K562 (cell line): ENCODE data around the gene CEACAM8. TPM values are rescaled to one million over a fixed set of nuclear protein-coding genes. Genes with fewer than 3 reads are reported as not detected.

Source experiments
- ATAC-seq: fragments of 200-7000 bp; cut with Tn5 transposase; 3 replicates; pipeline ENCODE4 v1.9.1; 2020; ENCODE audit warnings: moderate library complexity
- BruUV-seq: library from RNA; stranded (reverse); fragments of 400-500 nt; replicated peaks from 2 replicates; lab custom pipeline; 2021; lab: Mats Ljungman, UMichigan
- CTCF ChIA-PET: fragments of 300-600 bp; formaldehyde crosslinking; extraction: SDS; loops from one replicate; lab custom pipeline; 2021; ENCODE audit warnings: low intra/inter-chr PET ratio; lab: Yijun Ruan, JAX
- POLR2A ChIA-PET: fragments of 300-600, 350-650 bp; sonication (Branson Sonifier 250); formaldehyde crosslinking; extraction: SDS; loops from one replicate; lab custom pipeline; 2021; ENCODE audit warnings: antibody characterized with exemption, inconsistent platforms; lab: Yijun Ruan, JAX
- DNase-seq, 4 experiments: peaks; one replicate each; pipeline versions ENCODE4 v3.0.0 to v3.0.0-alpha.2; 2011 to 2018; ENCODE audit warnings: low spot score in 3 of 4, mixed read lengths in 3 of 4; ENCODE audit errors: extremely low read depth in 1 of 4
- FAIRE-seq: peaks from 2 replicates; lab custom pipeline; 2011; peaks lifted over from hg19 to GRCh38; lab: Jason Lieb, UNC
- H2AFZ ChIP-seq: 2 replicates; pipeline ENCODE4 v1.6.0; 2011; ENCODE audit warnings: low read depth, low read length, control low read depth, inconsistent platforms
- H3K27ac ChIP-seq: fragments of 200-600 bp; 3 replicates; pipeline ENCODE4 v1.8.0; 2011; ENCODE audit warnings: low read depth, mild to moderate bottlenecking, control low read depth, inconsistent platforms, low read length, moderate library complexity, mixed read lengths; ENCODE audit errors: extremely low read depth
- H3K27me3 ChIP-seq, 2 experiments: fragments of 300-600 bp in 1 of 2; 2 replicates in 1 of 2; 3 replicates in 1 of 2; pipeline versions ENCODE4 v1.6.0 to v1.8.0; 2011; ENCODE audit warnings: inconsistent platforms in 2 of 2, low read length in 2 of 2, mild to moderate bottlenecking in 1 of 2, mixed read lengths in 1 of 2, moderate library complexity in 1 of 2; ENCODE audit not compliant: control insufficient read depth in 2 of 2, insufficient read depth in 2 of 2
- H3K36me3 ChIP-seq: fragments of 300-600 bp; 3 replicates; pipeline ENCODE4 v1.8.0; 2011; ENCODE audit warnings: mild to moderate bottlenecking, low read length, inconsistent platforms; ENCODE audit not compliant: control insufficient read depth, insufficient read depth
- H3K4me1 ChIP-seq, 2 experiments: fragments of 200-600 bp in 1 of 2; replicated peaks in 1 of 2; 2 replicates in 1 of 2; 3 replicates in 1 of 2; pipeline versions ENCODE4 v1.5.1 to v1.8.0; 2011; ENCODE audit warnings: inconsistent platforms in 2 of 2, low read length in 2 of 2, mild to moderate bottlenecking in 1 of 2, mixed read lengths in 1 of 2, moderate library complexity in 1 of 2; ENCODE audit not compliant: control insufficient read depth in 2 of 2, insufficient read depth in 2 of 2
- H3K4me2 ChIP-seq: 2 replicates; pipeline ENCODE4 v1.6.1; 2011; ENCODE audit warnings: low read length, control low read depth, inconsistent platforms, mixed read lengths; ENCODE audit not compliant: insufficient read depth
- H3K4me3 ChIP-seq: fragments of 200-600 bp; sonication (generic), shearing (Covaris generic); 2 replicates; pipeline ENCODE4 v1.5.1; 2016; ENCODE audit warnings: control low read depth, inconsistent platforms
- H3K79me2 ChIP-seq: fragments of 200-600 bp; 3 replicates; pipeline ENCODE4 v1.8.0; 2011; ENCODE audit warnings: low read length, inconsistent platforms; ENCODE audit not compliant: control insufficient read depth, insufficient read depth
- H3K9ac ChIP-seq, 2 experiments: 2 replicates each; pipeline versions ENCODE4 v1.6.0 to v1.6.1; 2011; ENCODE audit warnings: low read depth in 2 of 2, low read length in 2 of 2, control low read depth in 1 of 2, inconsistent platforms in 1 of 2, mild to moderate bottlenecking in 1 of 2, mixed read lengths in 1 of 2; ENCODE audit not compliant: insufficient read depth in 1 of 2
- H3K9me1 ChIP-seq: one replicate; pipeline ENCODE4 v1.6.0; 2011; ENCODE audit warnings: inconsistent platforms, mild to moderate bottlenecking, low read length, moderate library complexity; ENCODE audit not compliant: control insufficient read depth, insufficient read depth
- H3K9me3 ChIP-seq: replicated peaks from 2 replicates; pipeline ENCODE4 v1.5.1; 2011; ENCODE audit warnings: low read depth, low read length, inconsistent platforms; ENCODE audit not compliant: control insufficient read depth, insufficient read depth
- H4K20me1 ChIP-seq: replicated peaks from 2 replicates; pipeline ENCODE4 v1.6.1; 2011; ENCODE audit warnings: low read length, inconsistent platforms, mixed read lengths; ENCODE audit not compliant: control insufficient read depth, insufficient read depth
- BACH1 ChIP-seq: fragments of 200-800 bp; sonication (Bioruptor generic); IDR thresholded peaks from 2 replicates; pipeline ENCODE4 v1.6.1; 2016; ENCODE audit warnings: missing genetic modification characterization, missing compliant biosample characterization
- BRCA1 ChIP-seq, 2 experiments: fragments of 450-650 bp in 1 of 2; sonication (generic) in 1 of 2; formaldehyde crosslinking in 1 of 2; IDR thresholded peaks; 2 replicates each; pipeline versions ENCODE4 v1.5.0 to v1.6.1; 2017 to 2020; ENCODE audit warnings: mild to moderate bottlenecking in 1 of 2, missing genetic modification reagents in 1 of 2
- BRD9 ChIP-seq: fragments of 450-650 bp; IDR thresholded peaks from 2 replicates; pipeline ENCODE4 v1.6.1; 2018; ENCODE audit warnings: low read depth; ENCODE audit not compliant: partially characterized antibody
- CBX5 ChIP-seq: IDR thresholded peaks from 2 replicates; pipeline ENCODE4 v1.6.1; 2014; ENCODE audit warnings: low read depth, borderline replicate concordance
- CC2D1A ChIP-seq: fragments of 450-650 bp; IDR thresholded peaks from 2 replicates; pipeline ENCODE4 v1.6.1; 2017; ENCODE audit warnings: mild to moderate bottlenecking
- E2F4 ChIP-seq: sonication (generic); formaldehyde crosslinking; IDR thresholded peaks from 2 replicates; pipeline ENCODE4 v1.8.0; 2022; ENCODE audit warnings: mild to moderate bottlenecking, low read depth, missing genetic modification reagents
- EZH2 ChIP-seq: IDR thresholded peaks from 2 replicates; pipeline ENCODE4 v1.6.1; 2012; ENCODE audit warnings: low read depth, mild to moderate bottlenecking, inconsistent platforms, low read length, borderline replicate concordance
- GTF2A2 ChIP-seq: IDR thresholded peaks from 2 replicates; pipeline ENCODE4 v1.6.1; 2016; ENCODE audit warnings: mild to moderate bottlenecking, missing genetic modification characterization, missing compliant biosample characterization
- KLF1 ChIP-seq: fragments of 450-650 bp; IDR thresholded peaks from 2 replicates; pipeline ENCODE4 v1.6.1; 2016; ENCODE audit warnings: missing genetic modification characterization, missing compliant biosample characterization
- L3MBTL2 ChIP-seq: fragments of 450-650 bp; IDR thresholded peaks from 2 replicates; pipeline ENCODE4 v1.6.1; 2016; ENCODE audit warnings: mild to moderate bottlenecking, moderate library complexity
- RAD51 ChIP-seq: fragments of 450-650 bp; IDR thresholded peaks from 2 replicates; pipeline ENCODE4 v1.7.1; 2016; ENCODE audit warnings: low read depth, mild to moderate bottlenecking, borderline replicate concordance
- ZNF165 ChIP-seq: fragments of 250-450 bp; sonication (Bioruptor Pico); IDR thresholded peaks from 2 replicates; pipeline ENCODE4 v1.4.0; 2020; ENCODE audit warnings: borderline replicate concordance
- ZNF280A ChIP-seq: fragments of 450-650 bp; IDR thresholded peaks from 2 replicates; pipeline ENCODE4 v1.6.1; 2018; ENCODE audit warnings: mild to moderate bottlenecking, low read depth; ENCODE audit not compliant: partially characterized antibody
- WGBS: fragments of 100-300 bp; shearing (Covaris generic); methylation state at CpG from one replicate; pipeline ENCODE4 v1.1.6; 2016; ENCODE audit warnings: low coverage, mixed read lengths; ENCODE audit not compliant: insufficient coverage; ENCODE audit errors: missing lambda C conversion rate; 5-methylcytosine and 5-hydroxymethylcytosine counted together
- in situ Hi-C: fragments of 300-500 bp; cut with MboI; formaldehyde crosslinking; loops from 4 replicates; pipeline ENCODE4 v1.15.0; 2018; ENCODE audit warnings: inconsistent platforms, mixed read lengths
- intact Hi-C: fragments of 100-400 bp; cut with micrococcal nuclease; formaldehyde crosslinking; loops from 2 replicates; pipeline ENCODE4 v1.14.2; 2022
- polyA plus RNA-seq, 8 experiments: library from polyadenylated mRNA; depleted of rRNA in 4 of 8; stranded (reverse) in 5 of 8; unstranded in 3 of 8; fragments of >200 nt; fragmentation: Nextera tagmentation in 2 of 8; fragmentation: Illumina TruSeq in 1 of 8; extraction: Ambion mirVana in 2 of 8; extraction: Trizol in 1 of 8; gene quantifications; 2 replicates each; pipeline versions ENCODE4 v1.2.1 to v1.2.3, GENCODE V29; 2011 to 2014; ENCODE audit warnings: inconsistent platforms in 1 of 8, missing spikeins in 1 of 8
- total RNA-seq, 7 experiments: library from RNA; depleted of rRNA in 6 of 7; stranded (reverse); fragments of >200 nt in 6 of 7; fragmentation: Illumina TruSeq in 2 of 7; extraction: Trizol in 2 of 7; gene quantifications; 2 replicates each; pipeline versions ENCODE4 v1.2.1 to v1.2.3, GENCODE V29; 2011 to 2021; ENCODE audit warnings: low replicate concordance in 1 of 7

Gene CEACAM8
- total and polyA plus RNA-seq, 9 of the 15 experiments (the other 6 are each of a cell fraction or from before 2014, with no cell fraction given) = not detected

GRCh38 chr19:42589792-42590191 is 4.9 kb downstream of the CEACAM8 start (continued):
- TF ChIP-seq L3MBTL2 = no peak
- TF ChIP-seq GTF2A2 (tag) = no peak
- TF ChIP-seq CBX5 = no peak
- TF ChIP-seq, all 486 proteins: peak for 0

- FAIRE-seq = no peak
- ATAC-seq = no peak
- no peaks in the 10 kb centered on the region for H3K36me3 ChIP-seq
- no TSS peak for BruUV-seq
- no peaks in the 10 kb centered on the region for H3K9me3 ChIP-seq
- no peak for TF ChIP-seq KLF1 (tag)
- TF ChIP-seq RAD51 = no peak
- TF ChIP-seq ZNF165 (CRISPR knock-in tag) = no peak
- TF ChIP-seq, all 486 proteins: peak for 0
- Histone ChIP-seq H3K9me1 (no peaks in the 10 kb centered on the region), H3K9ac (no peak overlapping the region), H3K79me2 (no peaks in the 10 kb centered on the region), H4K20me1 (no peaks in the 10 kb centered on the region), H2AFZ (no peak overlapping the region), H3K4me3 (no peak overlapping the region), H3K4me2 (no peak overlapping the region), H3K4me1 (no peaks in the 10 kb centered on the region), H3K27ac (no peak overlapping the region), H3K27me3 (peaks cover 2% of the 10 kb centered on the region in 2 experiments; a peak in 1 of 5 replicates)
- POLR2A ChIA-PET = no interaction called here
- CTCF ChIA-PET = no interaction called here
- intact Hi-C loops (no loop called here), in situ Hi-C loops (no loop called here)
- DNase-seq = no peak
These were observed 10.3 kb downstream of the CEACAM8 start for GRCh38 chr19:42584466-42584865.

- 0% methylated on average over 1 of the region's 1 CpG for WGBS
- H3K4me2 ChIP-seq = no peak overlapping the region
- H3K9me1 ChIP-seq = no peaks in the 10 kb centered on the region
- H3K79me2 ChIP-seq = no peaks in the 10 kb centered on the region
- ATAC-seq (no peak), FAIRE-seq (no peak), DNase-seq (no peak)
- in situ Hi-C loops (no loop called here), intact Hi-C loops (no loop called here)
- H3K27ac ChIP-seq = no peak overlapping the region
- no peaks in the 10 kb centered on the region for H4K20me1 ChIP-seq
- H3K4me3 ChIP-seq = no peak overlapping the region
- no peaks in the 10 kb centered on the region for H3K9me3 ChIP-seq
- no peaks in the 10 kb centered on the region for H3K27me3 ChIP-seq
- H3K36me3 ChIP-seq = no peaks in the 10 kb centered on the region
- BruUV-seq = no TSS peak
- ChIA-PET CTCF (no interaction called here), POLR2A (no interaction called here)
- H2AFZ ChIP-seq = no peak overlapping the region
- H3K9ac ChIP-seq = no peak overlapping the region
- no peaks in the 10 kb centered on the region for H3K4me1 ChIP-seq
- no peak for TF ChIP-seq ZNF280A
- TF ChIP-seq EZH2 = no peak
- TF ChIP-seq BRCA1 (IDR thresholded peaks at IDR 0.05) = no peak
- TF ChIP-seq BRCA1 (CRISPR knock-in tag; IDR thresholded peaks at IDR 0.05) = no peak
- TF ChIP-seq E2F4 = no peak
- no peak for TF ChIP-seq BACH1
- TF ChIP-seq BRD9 = no peak
- no peak for TF ChIP-seq CC2D1A
These were observed 17.7 kb downstream of the CEACAM8 start for GRCh38 chr19:42577016-42577415.
